Right atrium auricular region (tissue), 2 donors: Measurements from ENCODE around the gene RTN4R. TPM values are rescaled to one million over a fixed set of nuclear protein-coding genes. Genes with fewer than 3 reads are reported as not detected.

Experiments used
- DNase-seq: peaks from one replicate; pipeline ENCODE4 v3.0.0-alpha.2; 2019; ENCODE audit warnings: low spot score
- H3K27ac ChIP-seq, 2 donors: fragments of 200-600 bp; sonication (generic); 1 replicate in 1 of 2; 2 replicates in 1 of 2; pipeline ENCODE4 v1.5.1; 2016 to 2019
- H3K27me3 ChIP-seq, 2 donors: fragments of 200-600 bp; sonication (generic); one replicate each; pipeline versions ENCODE4 v1.5.1 to v1.6.0; 2017 to 2019
- H3K36me3 ChIP-seq: fragments of 200-600 bp; sonication (generic); one replicate; pipeline ENCODE4 v1.5.1; 2016
- H3K4me1 ChIP-seq, 2 donors: fragments of 200-600 bp; sonication (generic); one replicate each; pipeline versions ENCODE4 v1.5.1 to v1.6.0; 2017 to 2019
- H3K4me3 ChIP-seq, 2 donors: fragments of 200-600 bp; sonication (generic); 1 replicate in 1 of 2; 2 replicates in 1 of 2; pipeline ENCODE4 v1.5.1; 2017 to 2019; ENCODE audit warnings: mild to moderate bottlenecking in 1 of 2, moderate library complexity in 1 of 2
- H3K9me3 ChIP-seq, 2 donors: fragments of 200-600 bp; sonication (generic); one replicate each; pipeline ENCODE4 v1.5.1; 2019
- CTCF ChIP-seq, 2 donors: fragments of 200-600 bp; sonication (generic); IDR thresholded peaks; one replicate each; pipeline ENCODE4 v1.5.1; 2019; ENCODE audit warnings: antibody characterized with exemption in 2 of 2
- total RNA-seq, 2 donors: library from RNA; depleted of rRNA; stranded (reverse); fragments of >200 nt; gene quantifications; one replicate each; pipeline ENCODE4 v1.1.0, GENCODE V29; 2016

Gene RTN4R
- total RNA-seq, 2 donors from 2014 or later: 1.0 to 2.0 TPM

- Histone ChIP-seq H3K27me3 (no peaks in the 10 kb centered on the region), H3K4me3 (no peak overlapping the region), H3K36me3 (no peaks in the 10 kb centered on the region), H3K4me1 (peaks cover 0 to 30% of the 10 kb centered on the region in 2 donors), H3K9me3 (no peaks in the 10 kb centered on the region), H3K27ac (no peak overlapping the region)
- no peak for TF ChIP-seq CTCF (IDR thresholded peaks at IDR 0.05)
- DNase-seq: no peak
Measured at GRCh38 chr22:20236052-20236717, 31.9 kb downstream of the RTN4R start.

- Histone ChIP-seq H3K4me1 (peaks cover 0 to 26% of the 10 kb centered on the region in 2 donors), H3K4me3 (no peak overlapping the region)
- no peak for TF ChIP-seq CTCF (IDR thresholded peaks at IDR 0.05)
Measured at GRCh38 chr22:20235389-20235991, 32.6 kb downstream of the RTN4R start.

GRCh38 chr22:20234760-20235388 is 33.2 kb downstream of the RTN4R start:
- DNase-seq: no peak
- no peak for TF ChIP-seq CTCF (IDR thresholded peaks at IDR 0.05)
- H3K27ac ChIP-seq: no peak overlapping the region
- H3K4me1 ChIP-seq: peaks cover 0 to 26% of the 10 kb centered on the region in 2 donors
- no peaks in the 10 kb centered on the region for H3K9me3 ChIP-seq
- no peaks in the 10 kb centered on the region for H3K36me3 ChIP-seq
- no peaks in the 10 kb centered on the region for H3K27me3 ChIP-seq
- H3K4me3 ChIP-seq: no peak overlapping the region

More at GRCh38 chr22:20235389-20235991, 32.6 kb downstream of the RTN4R start:
- no peaks in the 10 kb centered on the region for H3K27me3 ChIP-seq
- no peak for DNase-seq
- H3K36me3 ChIP-seq: no peaks in the 10 kb centered on the region
- H3K27ac ChIP-seq: no peak overlapping the region
- no peaks in the 10 kb centered on the region for H3K9me3 ChIP-seq

GRCh38 chr22:20234314-20234682 is 33.8 kb downstream of the RTN4R start:
- no peak overlapping the region for H3K27ac ChIP-seq
- no peak overlapping the region for H3K4me3 ChIP-seq
- H3K27me3 ChIP-seq: no peaks in the 10 kb centered on the region
- peaks cover 0 to 22% of the 10 kb centered on the region in 2 donors for H3K4me1 ChIP-seq
- no peaks in the 10 kb centered on the region for H3K36me3 ChIP-seq
- no peak for DNase-seq
- no peak for TF ChIP-seq CTCF (IDR thresholded peaks at IDR 0.05)
- no peaks in the 10 kb centered on the region for H3K9me3 ChIP-seq

GRCh38 chr22:20233351-20234313 is 34.5 kb downstream of the RTN4R start:
- no peak for DNase-seq
- Histone ChIP-seq H3K36me3 (no peaks in the 10 kb centered on the region), H3K27me3 (no peaks in the 10 kb centered on the region), H3K27ac (no peak overlapping the region), H3K4me3 (no peak overlapping the region), H3K9me3 (no peaks in the 10 kb centered on the region), H3K4me1 (peaks cover 0 to 15% of the 10 kb centered on the region in 2 donors)
- TF ChIP-seq CTCF (IDR thresholded peaks at IDR 0.05): no peak
